GM18517 (cell line): ENCODE results near the gene GRB10.

Experiments used
- ATAC-seq: cut with Tn5 transposase; IDR thresholded peaks from one replicate; pipeline ENCODE4 v1.9.1; 2021; ENCODE audit warnings: mild to moderate bottlenecking, moderate library complexity; ENCODE audit not compliant: unreplicated experiment

Gene GRB10

DNA sequence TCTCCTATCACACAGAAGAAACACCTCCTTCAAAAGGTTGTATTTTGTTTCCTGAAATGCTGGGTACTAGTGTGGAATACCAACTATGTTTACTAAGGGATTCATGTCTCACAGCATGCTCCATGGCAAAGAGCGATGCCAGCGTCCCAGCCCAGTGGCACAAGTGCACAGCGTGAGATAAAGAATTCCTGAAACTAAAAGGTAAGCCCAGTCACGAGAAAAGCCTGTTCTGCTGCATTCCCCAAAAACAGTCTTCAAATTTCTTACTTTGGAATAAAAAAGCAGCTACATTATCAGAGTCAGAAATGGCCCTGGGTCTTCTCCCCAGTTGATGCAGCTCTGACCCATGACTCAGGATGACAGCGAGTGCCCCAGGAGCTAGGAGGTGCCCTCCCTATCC is 164.4 kb downstream of the GRB10 start:
- no peak for ATAC-seq

DNA sequence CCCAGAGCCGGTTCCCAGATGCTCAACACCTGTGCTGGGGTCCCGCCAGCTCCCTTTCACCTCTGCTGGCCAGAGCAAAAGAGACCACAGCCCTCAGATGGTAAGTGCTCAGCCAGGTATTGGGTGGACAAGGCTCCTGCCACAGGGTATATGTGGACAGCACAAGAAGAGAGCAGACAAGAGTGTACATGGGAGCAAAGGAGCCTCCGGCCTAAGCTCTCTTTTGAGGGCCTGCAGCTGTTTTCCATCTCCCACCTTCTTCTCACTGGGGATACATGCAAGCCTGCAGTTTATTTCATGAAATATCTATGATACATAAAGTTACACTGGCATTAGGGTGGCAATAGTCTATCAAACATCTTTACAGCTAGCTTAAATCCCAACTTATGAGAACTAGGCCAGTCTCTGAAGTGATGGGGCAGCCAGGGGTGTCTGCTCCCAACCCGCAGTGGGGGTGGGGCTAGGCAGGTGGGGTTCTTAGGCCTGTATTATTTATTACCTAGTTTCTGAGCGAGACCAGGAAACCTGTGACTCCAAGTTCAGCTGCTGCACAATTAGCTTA is 167.1 kb downstream of the GRB10 start:
- ATAC-seq = no peak

DNA sequence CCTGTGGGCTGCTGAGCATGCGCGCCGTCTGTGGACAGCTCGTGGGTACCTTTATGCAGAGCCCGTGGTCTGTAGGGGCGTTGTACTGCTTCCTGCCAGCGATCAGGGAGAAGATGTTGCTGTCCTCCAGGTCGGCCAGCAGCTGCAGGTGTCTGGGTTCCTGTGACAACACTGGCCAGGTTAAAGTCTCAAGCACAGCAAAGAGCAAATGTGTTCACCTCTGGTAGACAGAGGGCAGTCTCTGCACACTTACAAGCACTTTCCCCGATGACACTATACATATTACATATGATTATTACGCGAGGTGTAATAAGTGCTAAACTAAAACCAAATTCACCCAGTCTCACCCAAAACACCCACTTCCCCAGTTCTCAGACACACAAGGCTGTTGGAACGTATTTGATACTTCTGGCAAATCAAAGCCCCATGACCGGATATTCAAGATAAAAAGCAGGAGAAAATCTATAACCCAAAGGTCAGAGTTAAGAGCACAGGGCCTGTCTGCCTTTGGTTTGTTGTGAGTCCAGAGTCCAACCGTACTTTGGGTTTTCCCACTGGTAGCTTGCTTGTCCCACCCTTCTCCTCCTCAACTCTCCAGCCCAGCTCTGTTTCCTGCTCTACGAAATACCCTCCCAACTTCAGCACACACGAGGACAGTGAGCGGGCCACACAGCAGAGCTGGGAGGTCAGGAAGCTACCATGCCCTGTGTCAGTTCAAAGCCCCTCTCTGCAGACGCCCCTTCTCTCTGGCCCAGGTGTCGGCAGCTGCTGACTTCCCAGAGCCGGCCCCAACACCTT is 167.8 kb downstream of the GRB10 start:
- ATAC-seq = no peak

DNA sequence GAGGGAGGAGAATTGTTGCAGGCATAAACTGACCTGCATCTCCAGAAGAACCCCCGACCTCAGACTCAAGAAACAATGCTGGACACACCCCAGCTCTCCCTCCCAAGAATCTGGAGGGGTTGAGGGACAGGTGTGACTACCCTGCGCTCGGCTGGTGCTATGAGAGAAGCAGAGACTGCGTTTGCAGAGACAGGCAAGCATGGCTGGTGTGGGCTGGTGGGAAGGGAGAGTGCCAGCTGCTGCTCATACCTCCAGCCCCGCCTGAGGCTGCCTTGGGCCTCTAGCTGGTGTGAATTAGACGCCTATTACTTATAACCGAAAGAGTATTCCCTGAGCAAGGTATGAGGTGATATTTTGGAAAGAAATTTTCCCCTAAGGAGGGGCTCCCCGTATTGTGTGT is 169.2 kb downstream of the GRB10 start:
- no peak for ATAC-seq

GRCh38 chr7:50612704-50613103 is 170.0 kb downstream of the GRB10 start:
- ATAC-seq = no peak

DNA sequence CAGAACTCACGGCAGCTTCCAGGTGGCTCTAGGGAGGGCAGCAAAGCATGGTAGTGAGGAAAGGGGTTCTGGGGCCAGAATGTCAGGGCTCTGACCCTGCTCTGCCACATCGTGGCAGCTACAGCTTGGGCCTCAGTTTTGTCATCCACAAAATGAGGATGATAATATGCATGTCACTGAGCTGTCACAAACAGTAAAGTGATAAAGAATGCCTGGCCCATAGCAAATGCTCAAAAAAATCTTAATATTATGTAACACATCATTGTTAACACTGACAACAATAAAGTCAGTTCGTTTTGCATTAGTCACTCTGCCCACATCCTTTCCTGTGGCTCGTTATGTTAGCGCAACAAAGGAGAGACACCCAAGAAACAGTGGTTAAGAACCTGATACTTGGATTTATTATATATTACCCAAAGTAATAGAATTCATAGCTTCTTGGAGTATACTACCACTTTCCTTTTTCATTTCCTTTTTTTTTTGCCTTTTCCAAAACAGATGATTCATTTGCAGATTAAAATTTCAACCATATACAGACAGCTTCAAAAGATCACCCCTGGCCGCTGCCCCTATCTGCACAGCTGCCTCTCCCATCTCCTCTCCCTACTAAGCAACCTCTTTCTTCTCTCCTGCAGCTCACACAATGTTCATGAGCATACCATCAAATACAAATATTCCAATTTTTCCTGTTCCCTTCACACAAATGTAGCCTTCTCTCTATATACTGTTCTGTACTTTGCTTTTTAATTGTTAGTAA is 172.0 kb downstream of the GRB10 start:
- peak; percentile 48 for ATAC-seq

GRCh38 chr7:50608196-50608906 is 174.3 kb downstream of the GRB10 start:
- ATAC-seq = no peak

GRCh38 chr7:50607524-50608125 is 175.1 kb downstream of the GRB10 start:
- no peak for ATAC-seq

- no peak for ATAC-seq
Measured at GRCh38 chr7:50605059-50605458, 177.6 kb downstream of the GRB10 start.

GRCh38 chr7:50603287-50603686 is 179.4 kb downstream of the GRB10 start:
- no peak for ATAC-seq

DNA sequence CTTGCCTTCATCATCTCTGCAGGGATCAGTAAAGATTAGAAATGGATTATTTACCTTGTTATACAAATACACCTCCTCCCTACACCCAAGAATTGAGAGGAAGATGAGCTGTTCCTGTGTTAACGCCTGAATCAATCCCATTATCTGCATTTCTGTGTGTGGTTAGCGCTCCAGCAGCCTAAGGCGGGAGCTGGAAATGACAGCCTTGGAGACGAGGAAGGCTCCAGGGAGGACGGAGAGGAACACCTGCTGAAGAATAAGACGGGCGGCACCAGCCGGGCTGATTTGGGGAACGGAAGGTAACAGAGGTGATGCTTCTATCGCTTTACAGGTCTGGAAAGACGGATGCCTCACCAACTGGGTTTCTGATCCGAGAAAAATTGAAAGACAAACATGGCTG is 183.3 kb downstream of the GRB10 start:
- no peak for ATAC-seq

DNA sequence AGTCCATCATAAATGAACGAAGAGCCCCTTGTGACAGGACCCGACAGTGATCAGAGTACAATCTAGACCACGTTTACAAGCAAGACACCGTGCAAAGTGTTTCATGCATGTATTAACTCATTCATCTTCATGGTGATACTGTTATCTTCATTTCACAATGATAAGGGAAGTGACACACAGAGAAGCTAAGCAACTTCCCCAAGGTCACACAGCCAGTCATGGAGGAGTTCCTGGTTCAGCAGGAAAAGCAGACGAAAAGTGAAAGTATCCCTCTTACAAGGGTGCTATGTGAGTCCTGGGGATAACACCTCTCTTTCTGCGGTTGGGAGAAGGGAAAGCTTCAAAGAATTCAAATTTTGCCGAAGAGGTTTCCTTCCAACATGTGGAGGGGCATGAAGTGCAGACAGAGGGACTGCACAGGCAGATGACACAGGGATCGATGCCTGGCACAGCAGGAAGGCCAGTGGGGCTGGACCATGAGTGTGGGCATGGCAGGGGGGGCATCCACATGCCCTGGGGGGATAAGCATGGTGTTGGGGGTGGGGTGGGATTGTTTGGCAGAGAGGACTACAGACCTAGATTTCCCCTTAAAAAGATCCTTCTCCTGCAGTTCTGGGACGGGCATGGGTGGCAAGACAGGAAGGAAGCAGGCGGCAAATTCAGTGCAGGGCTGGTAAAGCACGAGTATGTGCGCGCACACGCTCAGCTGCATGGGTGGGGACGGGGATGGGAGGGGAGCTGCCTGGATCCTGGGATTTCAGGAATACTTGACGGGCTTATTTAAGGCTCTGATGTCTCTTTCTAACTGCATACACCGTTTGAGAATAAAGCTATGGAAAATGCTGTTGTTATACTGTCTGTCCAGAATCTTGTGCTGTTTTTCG is 184.0 kb downstream of the GRB10 start:
- ATAC-seq = no peak

DNA sequence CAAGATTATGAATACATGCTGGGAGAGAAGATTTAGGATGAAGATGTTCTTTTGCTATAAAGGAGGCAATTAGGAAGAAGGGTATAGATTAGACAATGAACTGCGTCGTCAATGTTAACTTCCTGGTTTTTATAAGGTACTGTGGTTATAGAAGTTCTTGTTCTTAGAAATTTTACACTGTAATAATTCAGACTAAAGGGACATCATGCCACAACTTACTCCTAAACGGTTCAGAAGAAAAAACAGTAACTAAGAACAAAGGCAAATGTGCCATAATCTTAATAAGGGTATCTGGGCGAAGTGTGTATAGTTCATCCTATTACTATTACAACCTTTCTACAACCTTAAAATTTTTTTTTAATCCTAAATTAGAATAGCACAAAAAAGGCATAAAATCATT is 186.2 kb downstream of the GRB10 start:
- ATAC-seq = no peak

- ATAC-seq = peak; percentile 7
Measured at GRCh38 chr7:50595491-50596102, 187.1 kb downstream of the GRB10 start.

GRCh38 chr7:50594734-50595485 is 187.8 kb downstream of the GRB10 start:
- ATAC-seq = peak; percentile 59

- no peak for ATAC-seq
Measured at GRCh38 chr7:50594136-50594535, 188.6 kb downstream of the GRB10 start.

DNA sequence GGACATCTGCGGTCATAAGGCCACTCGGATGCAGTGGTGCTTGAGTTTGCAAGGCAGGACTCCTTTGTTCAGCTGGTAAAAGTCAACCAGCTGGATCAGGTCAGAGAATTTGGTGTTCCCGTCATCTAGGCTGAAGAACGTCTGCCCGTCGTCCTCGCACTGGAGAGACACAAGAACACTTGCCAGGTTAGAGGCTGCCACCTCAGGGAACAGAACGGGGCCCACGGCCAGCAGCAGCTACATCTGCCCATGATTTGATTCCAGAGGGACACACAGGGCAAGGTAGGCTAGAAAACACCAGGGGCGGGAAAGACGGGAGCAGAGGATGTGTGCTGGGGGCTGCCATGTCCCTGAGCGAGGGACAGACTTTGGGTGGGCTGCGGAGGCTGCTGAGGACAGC is 189.8 kb downstream of the GRB10 start:
- no peak for ATAC-seq

DNA sequence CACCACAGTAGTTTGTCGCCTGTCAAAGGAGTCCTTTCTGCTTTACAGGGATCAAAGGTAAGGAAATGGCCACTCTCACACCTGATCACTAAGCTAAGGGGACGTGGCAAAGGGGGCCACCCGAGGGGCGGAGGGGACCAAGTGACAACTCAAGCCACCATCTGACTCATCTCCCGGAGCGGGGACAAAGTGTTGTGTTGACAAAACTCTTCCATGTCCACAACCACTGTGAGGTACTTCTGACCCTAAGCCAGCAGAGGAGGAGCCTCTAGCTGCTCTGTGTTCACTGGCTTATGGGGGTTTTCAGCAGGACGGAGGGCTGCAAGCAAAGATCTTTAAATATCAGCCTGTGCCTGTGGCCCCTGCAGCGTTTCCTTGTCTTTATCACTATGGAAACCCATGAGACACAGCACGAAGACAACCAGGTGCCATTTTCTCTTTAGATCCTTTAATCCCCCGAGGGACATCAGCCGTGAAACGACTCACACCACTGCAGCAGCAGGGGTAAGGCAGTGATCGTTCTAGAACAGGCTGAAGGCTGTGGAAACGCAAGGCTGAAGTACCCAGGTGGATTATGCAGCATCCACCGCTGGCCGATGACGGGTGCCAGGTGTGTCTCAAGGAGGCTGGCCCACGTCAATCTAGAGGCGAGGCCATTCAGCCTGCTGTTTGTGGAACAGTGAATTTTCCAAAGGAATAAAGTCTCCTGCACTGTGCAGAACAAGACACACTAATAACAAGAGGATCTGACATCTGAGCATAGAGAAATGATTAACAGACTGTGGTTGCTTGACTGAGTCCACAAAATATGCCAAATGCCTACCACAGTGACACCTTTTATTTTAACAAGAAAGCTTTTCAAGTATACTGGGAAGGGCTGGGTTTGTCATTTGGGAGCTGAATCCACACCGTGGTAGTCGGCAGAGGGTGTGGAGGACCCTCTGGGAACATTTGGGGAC is 190.9 kb downstream of the GRB10 start:
- peak; percentile 69 for ATAC-seq
